Measurements from ENCODE around the gene OBSCN.

The OBSCN gene

DNA sequence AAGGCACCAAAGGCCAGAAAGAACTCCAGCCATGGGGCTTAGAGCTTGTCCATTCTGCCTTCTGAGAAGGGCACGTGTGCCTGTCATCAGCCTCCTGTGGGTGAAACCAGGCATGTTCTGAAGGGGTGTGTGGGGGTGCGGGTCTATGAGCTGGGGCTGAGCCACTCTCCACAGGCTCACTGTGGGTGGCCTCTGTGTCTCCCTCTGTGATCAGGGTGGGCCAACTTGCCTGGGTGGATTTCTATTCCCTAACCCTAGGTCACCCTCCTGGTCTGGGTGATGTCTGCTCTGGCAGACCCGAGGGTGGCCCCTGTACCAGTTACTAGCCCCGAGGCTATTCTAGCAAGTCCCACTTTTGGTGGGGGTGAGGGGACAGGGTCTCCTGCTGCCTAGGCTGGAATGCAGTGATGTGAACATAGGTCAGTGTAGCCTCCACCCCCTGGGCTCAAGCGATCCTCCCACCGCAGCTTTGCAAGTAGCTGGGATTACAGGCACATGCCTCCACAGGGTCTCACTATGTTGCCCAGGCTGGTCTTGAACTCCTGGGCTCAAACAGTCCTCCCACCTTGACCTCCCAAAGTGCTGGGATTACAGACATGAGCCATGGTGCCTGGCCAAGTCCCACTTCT, 104.4 kb downstream of the OBSCN start:
- no peak for DNase-seq

DNA sequence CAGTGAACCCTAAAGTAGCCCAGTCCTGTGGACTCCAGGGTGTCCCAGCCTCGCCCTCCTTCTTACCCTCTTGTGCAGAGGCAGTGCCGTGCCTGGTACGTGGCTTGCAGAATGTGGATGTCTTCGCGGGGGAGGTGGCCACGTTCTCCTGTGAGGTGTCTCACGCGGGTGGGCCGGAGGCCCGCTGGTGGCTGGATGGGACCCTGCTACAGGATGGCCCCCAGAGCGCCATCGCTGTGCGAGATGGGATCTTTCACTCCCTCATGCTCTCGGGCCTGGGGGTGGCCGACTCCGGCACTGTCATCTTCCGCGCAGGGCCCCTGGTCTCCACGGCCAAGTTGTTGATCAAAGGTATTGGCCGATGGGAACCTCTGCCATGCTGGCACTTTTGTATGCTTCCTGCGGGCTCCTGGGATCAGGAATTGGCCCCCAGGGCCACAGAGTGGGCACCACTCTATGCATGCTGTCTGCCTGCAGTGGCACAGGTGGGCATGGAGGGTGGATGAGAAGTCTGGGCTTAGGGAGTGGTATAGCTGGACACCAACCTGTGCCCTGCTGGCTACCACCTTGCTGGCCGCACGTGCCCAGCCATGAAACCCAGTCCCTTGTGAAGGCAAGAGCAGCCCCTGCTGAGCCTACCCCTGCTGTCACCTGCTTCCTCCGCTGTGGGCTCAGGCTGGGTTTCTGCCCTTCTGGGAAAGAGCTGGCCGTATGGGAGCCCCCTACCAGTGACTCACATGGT, 105.9 kb downstream of the OBSCN start:
- DNase-seq = no peak

DNA sequence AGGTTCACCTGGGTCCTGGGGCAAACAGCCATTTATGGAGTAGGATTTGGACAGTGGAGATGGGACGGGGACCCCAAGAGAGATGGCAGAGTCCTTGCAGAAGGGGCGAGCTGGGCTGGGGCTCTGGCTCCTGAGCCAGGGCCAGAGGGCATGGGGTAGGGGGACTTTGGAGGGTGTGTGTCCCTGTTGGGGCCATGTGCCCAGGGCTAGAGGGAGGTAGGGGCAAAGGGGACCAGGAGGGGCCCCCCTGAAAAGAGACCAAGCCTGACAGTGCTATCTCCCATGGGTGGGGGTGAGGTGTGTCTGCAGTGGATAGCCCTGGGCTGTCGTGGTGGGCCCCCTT, 106.4 kb downstream of the OBSCN start:
- no peak for DNase-seq

DNA sequence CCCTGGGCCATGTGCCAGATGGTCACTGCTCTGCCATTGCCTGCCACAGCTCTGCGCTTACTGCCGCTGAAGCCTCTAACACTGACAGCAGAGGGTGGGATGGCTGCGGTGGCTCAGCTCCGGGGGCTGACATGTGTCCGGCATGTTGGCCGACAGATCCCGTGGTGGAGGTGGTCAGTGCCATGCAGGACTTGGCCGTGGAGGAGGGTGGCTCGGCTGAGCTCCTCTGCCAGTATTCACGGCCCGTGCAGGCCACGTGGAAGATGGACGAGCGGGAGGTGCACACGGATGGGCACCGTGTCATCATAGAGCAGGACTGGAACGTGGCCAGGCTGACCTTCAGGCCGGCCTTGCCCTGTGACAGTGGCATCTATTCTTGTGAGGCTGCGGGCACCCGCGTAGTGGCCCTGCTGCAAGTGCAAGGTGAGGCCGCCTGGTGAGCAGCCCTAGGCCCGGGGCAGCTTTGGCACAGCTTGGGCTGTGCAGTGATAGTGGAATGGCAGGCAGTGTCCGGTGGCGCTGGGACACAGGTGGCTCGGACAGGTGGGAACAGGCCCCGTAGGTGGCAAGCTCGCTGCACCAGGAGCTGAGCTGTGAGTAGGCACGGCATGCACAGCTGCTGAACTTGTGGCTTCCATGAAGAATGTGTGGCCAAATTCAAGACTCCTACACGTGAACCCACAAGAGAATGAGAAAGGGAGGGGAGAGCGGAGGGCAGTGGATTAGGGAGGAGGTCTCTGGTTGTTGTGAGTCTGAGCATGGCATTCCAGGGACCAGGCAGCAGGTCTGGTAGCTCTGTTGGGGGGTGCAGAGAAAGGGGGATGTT, 107.0 kb downstream of the OBSCN start:
- no peak for DNase-seq

DNA sequence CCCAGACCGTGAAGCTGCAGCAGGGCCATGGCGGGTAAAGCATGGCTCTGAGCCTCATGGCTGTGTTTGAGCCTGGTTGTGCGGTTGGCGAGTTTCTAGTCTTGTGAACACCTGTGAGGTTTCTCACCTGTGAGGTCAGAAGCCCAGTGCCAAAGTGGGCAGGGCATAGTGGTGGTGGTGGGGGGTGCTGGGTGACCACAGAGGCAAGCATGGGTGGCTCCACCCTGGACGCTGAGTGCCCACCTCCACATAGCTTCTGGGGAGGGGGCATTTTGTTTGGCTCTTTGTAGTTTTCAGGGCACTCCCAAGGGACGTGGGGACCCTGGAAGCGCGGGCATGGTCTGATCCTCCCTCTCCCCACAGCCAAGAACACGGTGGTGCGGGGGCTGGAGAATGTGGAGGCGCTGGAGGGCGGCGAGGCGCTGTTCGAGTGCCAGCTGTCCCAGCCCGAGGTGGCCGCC, 107.7 kb downstream of the OBSCN start:
- no peak for DNase-seq

DNA sequence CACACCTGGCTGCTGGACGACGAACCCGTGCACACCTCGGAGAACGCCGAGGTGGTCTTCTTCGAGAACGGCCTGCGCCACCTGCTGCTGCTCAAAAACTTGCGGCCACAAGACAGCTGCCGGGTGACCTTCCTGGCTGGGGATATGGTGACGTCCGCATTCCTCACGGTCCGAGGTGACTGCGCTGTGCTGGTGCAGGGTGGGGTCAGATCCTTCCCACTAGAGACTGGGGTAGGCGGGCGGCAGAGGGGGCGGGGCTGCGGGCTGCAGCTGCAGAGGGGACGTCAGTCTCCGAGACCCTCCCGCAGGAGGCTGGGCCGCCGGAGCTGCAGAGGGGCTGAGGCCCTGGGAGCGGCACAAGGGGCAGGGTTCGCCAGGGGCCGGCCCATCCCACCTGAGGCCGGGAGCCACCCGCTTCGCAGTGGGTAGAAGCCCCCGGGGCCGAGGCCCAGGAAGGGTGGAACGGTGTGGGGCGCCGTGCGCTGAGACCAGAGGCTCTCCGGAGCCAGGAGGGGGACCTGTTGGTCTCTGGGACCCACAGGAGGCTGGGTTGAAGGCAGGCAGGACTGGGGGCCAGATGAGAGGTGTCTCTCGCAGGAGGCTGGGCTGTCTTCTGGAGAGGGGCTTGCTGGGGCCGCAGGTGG, 108.2 kb downstream of the OBSCN start:
- DNase-seq = no peak

DNA sequence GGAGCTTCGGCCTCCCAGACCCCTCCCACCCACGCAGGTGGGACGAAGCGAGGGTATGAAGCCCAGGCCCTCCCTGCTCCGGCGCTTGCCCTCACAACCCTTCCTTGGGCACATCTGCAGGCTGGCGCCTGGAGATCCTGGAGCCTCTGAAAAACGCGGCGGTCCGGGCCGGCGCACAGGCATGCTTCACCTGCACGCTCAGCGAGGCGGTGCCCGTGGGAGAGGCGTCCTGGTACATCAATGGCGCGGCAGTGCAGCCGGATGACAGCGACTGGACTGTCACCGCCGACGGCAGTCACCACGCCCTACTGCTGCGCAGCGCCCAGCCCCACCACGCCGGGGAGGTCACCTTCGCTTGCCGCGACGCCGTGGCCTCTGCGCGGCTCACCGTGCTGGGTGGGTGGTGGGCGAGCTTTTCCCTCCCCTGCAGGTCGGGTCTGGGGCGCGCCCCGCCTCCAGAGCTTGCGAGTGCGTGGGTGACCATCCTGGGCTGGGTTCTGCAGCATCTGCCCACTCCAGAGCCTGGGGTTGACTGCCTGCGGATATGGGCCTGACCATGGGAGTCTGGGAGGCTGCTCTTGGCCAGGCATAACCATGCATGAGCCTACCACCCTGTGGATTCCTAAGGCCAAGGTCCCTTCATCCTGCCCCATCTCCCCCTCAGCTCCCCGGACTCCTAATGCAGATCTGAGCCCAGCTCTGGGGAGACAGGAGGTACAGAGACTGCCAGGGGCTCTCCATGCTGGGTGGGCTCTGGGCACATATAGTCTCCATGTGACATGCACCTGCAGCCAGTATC, 108.9 kb downstream of the OBSCN start:
- DNase-seq = no peak

DNA sequence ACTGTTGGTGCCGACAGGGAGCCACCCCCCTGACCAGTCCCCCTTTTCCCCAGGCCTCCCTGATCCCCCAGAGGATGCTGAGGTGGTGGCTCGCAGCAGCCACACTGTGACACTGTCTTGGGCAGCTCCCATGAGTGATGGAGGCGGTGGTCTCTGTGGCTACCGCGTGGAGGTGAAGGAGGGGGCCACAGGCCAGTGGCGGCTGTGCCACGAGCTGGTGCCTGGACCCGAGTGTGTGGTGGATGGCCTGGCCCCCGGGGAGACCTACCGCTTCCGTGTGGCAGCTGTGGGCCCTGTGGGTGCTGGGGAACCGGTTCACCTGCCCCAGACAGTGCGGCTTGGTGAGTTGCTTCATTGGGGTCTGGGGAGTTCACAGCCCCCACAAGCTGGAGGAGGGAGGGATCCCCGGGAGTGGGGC, 109.6 kb downstream of the OBSCN start:
- DNase-seq = no peak

DNA sequence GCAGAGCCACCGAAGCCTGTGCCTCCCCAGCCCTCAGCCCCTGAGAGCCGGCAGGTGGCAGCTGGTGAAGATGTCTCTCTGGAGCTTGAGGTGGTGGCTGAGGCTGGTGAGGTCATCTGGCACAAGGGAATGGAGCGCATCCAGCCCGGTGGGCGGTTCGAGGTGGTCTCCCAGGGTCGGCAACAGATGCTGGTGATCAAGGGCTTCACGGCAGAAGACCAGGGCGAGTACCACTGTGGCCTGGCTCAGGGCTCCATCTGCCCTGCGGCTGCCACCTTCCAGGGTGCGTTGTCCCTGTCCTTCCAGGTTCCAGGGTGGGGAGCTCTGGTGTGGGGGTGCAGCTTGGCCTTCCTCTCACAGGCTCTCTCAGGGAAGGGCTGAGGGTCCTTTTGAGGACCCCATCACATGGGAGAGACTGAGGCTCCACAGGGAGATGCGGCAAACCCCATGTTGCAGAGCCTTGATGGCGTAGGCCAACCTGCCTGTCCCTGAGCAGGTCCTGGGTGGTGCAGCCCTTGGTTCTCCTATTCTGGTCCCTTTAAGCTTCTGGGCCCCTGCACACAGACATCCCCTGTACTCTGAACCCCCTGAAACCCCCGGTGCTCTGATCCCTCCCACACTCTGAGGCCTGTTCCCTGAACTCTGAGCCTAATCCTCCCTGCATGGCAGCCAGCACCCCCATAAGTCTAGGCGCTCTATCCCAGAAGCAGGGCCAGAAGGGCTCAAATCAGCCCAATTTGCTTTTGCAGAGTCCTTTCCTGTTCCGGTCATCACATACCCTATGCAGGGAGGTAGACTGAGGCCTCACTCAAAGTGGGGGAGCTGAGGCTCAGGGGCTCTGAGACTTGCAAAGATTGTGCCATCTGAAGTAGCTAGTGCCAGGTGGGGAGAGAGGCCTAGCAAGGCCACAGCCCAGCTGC, 110.3 kb downstream of the OBSCN start:
- DNase-seq = no peak

DNA sequence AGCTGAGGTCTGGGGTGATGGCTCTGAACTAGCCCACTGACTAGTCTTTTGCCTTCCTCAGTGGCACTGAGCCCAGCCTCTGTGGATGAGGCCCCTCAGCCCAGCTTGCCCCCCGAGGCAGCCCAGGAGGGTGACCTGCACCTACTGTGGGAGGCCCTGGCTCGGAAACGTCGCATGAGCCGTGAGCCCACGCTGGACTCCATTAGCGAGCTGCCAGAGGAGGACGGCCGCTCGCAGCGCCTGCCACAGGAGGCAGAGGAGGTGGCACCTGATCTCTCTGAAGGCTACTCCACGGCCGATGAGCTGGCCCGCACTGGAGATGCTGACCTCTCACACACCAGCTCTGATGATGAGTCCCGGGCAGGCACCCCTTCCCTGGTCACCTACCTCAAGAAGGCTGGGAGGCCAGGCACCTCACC, 111.0 kb downstream of the OBSCN start:
- DNase-seq = no peak

DNA sequence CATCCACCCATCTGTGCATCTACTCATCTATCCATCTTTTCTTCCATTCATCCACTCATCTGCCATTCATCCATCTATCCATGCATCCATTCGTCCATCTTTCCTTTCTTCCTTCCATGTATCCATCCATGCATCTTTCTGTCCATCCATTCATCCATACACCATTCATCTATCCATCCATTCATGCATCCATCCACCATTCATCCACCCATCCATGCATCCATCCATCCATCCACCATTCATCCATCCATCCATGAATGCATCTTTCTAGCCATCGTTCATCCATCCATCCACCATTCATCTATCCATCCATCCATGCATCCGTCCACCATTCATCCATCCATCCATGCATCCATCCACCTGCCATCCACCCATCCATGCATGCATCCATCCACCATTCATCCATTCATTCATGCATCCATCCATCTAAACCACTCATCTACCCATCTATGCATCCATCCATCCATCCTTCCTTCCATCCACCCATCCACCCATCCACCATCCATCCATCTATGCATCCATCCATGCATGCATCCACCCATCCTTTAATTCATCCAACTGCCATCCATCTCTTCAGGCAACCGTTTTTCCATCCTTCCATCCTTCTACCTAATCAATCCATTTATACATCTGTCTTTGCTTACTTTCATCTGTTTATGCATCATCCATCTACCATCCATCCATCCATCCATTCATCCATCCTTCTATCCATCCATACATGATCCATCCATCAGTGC, 111.7 kb downstream of the OBSCN start:
- DNase-seq = no peak

DNA sequence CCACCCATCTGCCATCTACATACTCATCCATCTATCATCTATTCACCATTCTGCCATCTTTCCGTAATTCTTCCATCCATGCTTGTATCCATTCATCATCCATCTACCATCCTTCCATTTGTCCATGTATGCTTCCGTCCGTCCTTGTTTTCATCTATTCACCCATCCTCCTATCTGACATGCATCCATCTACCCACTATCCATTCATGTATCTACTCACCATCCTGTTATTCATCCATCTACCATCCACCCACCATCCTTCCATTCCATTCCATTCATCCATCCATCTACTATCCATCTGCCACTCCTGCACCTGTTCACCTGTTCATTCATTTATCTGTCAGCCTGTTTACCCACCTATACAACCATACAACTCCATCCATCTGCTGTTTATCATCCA, 112.5 kb downstream of the OBSCN start:
- DNase-seq = no peak

DNA sequence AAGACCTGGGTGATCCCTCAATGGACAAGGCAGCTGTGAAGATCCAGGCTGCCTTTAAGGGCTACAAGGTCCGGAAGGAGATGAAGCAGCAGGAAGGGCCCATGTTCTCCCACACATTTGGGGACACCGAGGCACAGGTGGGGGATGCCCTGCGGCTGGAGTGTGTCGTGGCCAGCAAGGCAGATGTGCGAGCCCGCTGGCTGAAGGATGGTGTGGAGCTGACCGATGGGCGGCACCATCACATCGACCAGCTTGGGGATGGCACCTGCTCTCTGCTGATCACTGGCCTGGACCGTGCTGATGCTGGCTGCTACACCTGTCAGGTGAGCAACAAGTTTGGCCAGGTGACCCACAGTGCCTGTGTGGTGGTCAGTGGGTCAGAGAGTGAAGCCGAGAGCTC, 113.6 kb downstream of the OBSCN start:
- DNase-seq = no peak

DNA sequence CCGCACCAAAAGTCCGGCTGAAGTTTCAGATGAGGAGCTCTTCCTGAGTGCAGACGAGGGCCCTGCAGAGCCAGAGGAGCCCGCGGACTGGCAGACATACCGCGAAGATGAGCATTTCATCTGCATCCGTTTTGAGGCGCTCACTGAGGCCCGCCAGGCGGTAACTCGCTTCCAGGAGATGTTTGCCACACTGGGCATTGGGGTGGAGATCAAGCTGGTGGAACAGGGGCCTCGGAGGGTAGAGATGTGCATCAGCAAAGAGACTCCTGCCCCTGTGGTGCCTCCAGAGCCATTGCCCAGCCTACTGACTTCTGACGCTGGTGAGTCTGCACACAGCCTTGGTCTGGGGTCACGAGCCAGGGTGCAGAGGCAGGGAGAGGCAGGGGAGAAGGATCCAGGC, 114.1 kb downstream of the OBSCN start:
- DNase-seq = no peak

DNA sequence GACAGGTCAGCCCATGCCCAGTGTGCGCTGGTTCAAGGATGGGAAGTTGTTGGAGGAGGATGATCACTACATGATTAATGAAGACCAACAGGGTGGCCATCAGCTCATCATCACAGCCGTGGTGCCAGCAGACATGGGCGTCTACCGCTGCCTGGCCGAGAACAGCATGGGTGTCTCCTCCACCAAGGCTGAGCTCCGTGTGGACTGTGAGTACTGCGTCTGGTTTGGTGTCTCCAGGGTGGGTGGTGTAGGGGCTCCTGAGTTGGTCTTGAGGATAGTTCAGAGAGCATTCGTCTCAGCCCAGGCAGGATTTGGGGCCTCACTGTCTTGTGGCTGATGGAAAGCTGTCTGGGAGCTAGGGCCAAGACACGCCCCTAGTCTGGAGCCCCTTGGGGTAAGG, 115.6 kb downstream of the OBSCN start:
- no peak for DNase-seq

DNA sequence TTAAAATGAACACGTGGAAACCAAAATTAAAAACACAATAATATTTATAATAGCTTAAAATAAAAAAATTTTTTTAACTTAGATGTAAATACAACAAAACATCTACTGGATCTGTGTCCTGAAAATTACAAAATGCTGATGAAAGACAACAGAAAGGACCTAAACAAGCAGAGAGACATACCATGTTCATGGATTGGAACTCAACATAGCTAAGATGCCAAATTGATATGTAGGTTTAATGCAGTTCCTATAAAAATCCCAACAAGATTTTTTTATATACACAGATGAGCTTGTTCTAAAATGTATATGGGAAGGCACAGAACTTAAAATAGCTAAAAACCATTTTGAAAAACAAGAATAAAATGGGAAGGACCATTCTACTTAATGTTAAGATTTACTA, 117.4 kb downstream of the OBSCN start:
- DNase-seq = no peak

DNA sequence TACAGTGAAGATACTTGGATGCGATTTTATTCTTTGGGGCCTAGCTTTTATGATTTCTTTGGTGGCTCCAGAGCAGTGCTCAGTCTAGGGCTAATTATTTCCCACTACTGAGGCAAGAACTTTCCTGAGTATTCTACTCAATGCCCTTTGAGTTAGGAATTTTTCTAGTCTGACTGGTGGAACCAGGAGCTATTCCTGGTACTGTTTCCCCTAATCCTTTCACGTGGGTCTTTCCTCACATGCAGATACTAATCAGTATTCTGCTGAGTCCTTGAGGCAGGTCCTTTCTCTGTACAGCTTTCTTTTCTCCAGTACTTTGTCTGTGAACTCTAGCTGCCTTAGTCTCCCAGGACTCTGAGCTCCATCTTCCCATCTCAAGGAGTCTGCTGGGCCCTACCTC, 122.0 kb downstream of the OBSCN start:
- no peak for DNase-seq

DNA sequence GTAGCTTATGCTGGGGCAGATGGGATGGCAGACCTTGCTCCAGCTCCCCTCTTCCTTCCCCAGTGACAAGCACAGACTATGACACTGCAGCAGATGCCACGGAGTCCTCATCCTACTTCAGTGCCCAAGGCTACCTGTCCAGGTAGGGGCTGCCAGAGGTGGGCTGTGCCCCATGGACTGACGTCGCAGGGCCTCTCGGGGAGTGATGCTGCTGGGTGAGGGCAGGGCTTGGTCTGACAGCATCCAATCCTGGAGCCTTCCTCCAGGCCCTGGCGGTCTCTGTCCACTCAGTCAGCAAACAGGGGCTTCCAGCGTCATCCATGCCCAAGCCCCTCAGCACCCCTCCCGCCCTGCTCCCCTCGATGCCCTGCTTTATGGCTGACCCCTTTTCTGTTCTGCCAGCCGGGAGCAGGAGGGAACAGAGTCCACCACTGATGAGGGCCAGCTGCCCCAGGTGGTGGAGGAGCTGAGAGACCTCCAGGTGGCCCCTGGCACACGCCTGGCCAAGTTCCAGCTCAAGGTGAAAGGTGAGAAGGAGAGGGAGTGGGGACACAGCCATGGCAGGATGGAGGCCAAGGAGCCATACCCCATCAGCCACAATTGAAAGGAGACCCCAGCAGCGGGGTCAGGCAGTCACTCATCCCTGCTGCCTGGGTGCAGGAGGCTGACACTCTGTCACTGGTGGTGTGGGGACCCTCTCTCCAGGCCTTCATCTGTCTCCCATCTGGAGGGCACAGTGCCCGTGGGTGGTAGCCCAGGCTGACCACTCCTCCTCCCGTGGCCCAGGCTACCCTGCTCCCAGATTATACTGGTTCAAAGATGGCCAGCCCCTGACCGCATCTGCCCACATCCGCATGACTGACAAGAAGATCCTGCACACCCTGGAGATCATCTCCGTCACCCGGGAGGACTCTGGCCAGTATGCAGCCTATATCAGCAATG, 125.2 kb downstream of the OBSCN start:
- no peak for DNase-seq

DNA sequence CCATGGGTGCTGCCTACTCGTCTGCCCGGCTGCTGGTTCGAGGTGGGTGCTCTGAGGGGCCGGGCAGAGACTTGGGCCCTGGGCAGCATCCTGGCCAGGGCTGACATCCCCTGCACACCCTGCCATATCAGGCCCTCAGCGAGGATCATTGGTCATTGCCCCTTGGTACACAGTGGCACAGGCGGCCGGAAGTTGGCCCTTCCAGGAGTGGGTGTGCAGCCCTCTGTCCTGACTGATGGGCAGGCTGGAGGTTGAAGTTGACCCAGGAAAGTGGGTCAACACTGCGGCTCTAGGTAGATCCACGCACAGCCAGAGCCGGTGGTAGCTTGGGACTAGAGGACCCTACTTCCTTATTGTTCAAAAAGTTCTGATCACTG, 125.9 kb downstream of the OBSCN start:
- no peak for DNase-seq
